IPS DF 19.7 (cell line): Measurements from ENCODE around the gene D2HGDH.

Source experiments
- DNase-seq: peaks from one replicate; pipeline ENCODE4 v3.0.0-alpha.2; 2013; ENCODE audit warnings: low read depth, low spot score

D2HGDH gene

DNA sequence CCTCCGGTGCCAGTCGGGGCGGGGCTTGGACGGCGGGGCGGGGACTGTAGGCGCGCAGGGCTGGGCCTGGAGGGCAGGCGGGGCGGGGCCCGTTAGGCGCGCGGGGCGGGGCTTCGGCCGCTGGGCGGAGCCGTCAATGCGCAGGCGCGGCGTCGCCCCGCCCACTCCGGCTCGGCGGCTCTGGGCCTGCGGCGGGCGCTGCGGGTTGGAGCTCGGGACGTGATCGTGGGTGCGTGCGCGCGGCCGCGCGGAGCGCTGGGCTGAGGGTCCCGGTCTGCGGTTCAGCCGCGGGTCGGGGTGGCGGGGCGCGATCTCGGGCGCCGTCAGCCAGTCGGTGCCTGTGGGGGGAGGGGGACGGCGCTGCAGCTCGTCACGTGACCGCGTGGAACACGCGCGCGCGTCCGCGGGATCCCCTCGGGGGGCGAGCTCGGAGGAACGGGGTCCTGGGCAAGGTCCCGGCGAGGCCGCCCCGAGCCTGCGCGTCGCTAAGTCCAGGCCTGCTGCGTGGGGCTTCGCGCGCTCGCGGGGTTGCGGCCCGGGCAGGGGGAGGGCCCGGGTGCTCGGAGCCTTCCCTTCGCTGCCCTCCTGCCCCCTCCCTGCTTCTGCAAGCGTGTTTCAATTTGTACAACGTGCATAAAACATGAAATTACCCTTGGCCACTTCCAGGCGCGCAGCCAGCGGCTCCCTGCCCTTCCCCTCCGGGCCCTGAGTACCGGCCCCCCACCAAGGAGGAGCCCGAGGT is at the start of gene D2HGDH:
Gene D2HGDH (plus strand): TSS at position 164 of the 742 bp plus-strand sequence. CDS start 595 bp downstream, outside the sequence.
- no peak for DNase-seq

DNA sequence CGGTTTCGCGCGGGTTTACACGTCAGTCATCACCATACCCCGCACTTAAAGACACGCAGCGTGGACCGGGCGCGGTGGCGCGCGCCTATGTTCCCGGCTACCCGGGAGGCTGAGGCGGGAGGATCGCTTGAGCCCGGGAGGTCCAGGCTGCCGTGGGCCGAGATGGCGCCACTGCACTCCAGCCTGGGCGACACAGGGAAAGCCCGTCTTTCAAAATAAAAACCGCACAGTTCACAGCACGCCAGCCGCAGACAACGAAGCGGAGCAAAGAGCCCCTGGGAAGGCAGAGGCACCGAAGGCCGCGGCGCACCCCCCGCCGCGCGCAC is 48.1 kb upstream of the D2HGDH start:
- no peak for DNase-seq

DNA sequence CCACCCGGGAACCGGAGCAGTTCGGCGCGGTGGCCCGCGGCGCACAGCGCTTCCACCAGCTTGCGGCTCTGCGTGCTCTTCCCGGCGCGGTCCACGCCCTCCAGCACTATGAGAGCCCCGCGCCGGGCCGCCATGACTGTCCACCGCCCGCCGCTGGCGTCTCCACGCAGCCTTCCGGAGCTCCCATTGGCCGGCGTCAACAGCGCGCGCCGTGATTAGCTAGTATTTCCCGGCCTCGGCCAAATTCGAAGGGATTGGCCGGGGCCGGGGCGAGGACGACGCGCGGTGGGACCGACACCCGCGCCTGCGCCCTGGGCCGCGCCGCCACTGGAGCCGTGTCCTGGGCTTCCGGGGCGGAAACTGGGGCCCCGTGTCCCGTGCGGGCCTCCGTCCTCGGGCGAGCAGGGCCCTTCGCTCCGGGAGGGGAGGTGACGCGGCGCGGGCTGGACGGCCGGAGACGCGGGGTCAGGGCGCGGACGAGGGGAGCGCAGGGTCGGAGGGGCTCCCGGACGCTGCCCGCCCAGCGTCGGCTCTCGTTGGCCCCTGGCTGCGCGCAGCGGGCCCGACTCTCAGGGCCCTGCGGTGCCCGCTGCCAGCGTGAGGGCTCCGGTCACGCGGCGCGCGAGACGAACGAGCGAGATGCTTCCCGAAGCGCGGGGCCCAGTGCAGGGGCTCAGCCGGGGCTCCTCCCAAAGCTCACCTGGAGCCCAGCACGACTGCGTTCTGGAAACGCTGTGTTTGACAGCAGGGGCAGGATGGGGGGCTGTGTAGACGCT is 47.6 kb upstream of the D2HGDH start, which contains the start of gene DTYMK:
Gene DTYMK (minus strand): TSS at position 166 of the 776 bp plus-strand sequence. CDS start 32 bp downstream, at position 134.
- peak; percentile 63 for DNase-seq

DNA sequence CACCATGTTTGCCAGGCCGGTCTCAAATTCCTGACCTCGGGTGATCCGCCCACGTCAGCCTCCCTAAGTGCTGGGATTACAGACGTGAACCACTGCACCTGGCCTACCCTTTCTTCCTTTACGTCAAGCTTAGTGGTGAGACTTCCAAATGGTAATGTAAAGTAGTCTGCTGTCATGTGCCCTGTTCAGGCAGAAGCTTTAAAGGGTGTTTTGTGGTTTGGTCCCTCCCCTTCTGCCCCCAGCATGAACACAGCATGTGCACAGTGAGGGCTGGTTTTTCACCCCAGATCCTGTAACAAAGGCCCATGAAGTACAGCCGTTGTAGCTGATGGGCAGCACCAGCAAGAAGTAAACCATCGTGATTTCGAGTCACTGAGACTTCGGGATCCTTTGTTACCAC is 45.1 kb upstream of the D2HGDH start:
- DNase-seq: no peak

DNA sequence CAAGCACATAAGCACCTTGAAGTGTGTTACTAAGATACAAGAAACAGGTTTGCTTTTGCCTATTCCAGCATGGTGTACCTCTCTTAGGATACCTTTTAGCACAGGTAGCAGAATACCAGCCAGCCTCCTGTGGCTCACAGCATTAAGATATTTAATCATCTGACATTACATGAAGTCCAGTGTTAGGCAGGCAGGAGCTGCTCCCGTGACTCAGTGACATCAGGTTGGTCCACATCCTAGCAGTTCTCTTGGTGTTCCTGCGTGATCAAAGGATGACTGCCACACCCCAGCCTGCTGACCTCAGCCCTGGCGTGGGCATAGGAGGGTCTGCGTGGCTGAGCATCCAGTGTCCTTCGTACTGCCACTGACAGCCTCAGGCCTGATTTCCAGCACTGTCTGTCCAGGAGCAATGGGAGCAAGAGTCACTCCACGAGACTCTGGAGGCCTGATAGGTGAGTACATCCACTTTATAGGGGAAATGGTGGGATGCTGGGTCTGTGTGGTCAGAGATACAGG is 44.2 kb upstream of the D2HGDH start:
- DNase-seq: no peak

DNA sequence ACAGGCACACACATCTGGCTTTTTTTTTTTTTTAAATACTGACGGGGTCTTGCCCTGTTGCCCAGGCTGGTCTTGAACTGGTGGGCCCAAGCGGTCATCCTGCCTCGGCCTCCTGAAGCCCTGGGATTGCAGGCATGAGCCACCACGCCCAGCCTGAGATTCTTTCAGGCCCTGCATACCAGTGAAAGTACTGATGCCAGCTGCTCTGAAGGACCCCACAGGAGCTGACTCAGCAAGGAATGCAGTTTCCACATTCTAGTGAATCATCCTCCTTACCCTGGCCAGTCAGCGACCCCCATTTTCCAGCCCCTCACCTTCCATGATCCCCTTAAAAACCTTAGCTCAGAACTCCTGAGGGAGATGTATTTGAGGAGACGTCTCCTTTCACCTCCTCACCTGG is 42.0 kb upstream of the D2HGDH start:
- DNase-seq: no peak

DNA sequence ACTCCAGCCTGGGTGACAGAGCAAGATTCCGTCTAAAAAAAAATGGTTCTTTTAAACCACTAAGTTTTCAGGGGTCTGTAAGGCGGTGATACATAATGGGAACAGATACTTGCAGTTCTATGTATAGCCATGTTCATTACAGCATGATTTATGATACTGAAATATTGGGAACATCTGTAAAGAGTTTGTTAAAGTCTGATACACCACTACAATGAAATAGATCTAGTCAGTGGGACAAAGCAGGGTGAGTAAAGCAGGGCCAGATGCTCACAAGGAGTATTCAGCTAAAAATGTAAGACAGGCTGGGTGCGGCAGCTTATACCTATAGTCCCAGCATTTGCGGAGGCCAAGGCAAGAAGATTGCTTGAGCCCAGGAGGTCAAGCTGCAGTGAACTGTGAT is 38.8 kb upstream of the D2HGDH start:
- no peak for DNase-seq

DNA sequence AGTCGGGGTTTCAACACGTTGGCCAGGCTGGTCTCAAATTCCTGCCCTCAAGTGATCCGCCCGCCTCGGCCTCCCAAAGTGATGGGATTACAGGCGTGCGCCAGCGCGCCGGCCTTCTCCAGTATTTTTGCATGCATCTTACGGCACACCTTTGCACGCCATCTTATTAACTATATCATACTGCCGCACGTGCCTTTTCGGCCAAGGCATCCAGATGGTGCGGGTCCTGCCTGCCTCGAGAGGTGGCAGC is 33.4 kb upstream of the D2HGDH start:
- peak; percentile 64 for DNase-seq

DNA sequence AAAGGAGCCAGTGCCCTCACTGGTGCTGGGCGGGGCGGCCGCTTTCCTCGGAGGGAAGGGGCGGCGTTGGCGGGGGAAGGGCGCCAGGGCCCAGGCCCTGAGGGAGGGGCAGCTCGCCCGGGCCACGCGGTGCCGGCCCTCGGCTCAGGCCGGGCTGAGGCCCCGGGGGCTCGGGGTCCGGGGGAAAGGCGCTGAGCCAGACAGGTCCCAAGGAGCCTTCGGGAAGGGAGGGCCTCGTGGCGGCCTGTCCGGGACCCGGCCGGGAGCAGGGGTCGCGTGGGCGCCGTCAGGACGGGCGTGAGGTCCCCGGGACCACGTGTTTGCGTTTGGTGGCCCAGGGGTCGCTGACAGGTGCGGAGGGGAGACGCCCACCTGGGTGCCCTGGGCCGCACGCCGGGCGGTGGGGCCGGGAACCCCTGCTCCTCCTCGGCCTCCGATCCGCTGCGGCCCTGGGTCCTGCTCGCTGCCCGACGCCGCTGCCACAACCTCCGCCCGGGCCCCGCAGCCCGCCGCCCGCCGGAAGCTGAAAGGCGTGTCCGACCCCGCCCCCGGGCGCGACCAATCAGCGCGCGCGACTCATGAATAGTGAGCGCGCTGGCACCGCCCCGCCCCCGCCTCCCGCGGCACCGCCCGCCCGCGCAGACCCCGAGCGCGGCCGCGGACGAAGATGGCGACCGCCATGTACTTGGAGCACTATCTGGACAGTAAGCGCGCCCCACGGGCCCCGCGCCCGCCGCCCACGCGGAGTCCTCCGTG is 32.9 kb upstream of the D2HGDH start, which contains the start of gene ING5:
Gene ING5 (plus strand): TSS at position 641 of the 756 bp plus-strand sequence. CDS start 27 bp downstream, at position 668.
- no peak for DNase-seq

DNA sequence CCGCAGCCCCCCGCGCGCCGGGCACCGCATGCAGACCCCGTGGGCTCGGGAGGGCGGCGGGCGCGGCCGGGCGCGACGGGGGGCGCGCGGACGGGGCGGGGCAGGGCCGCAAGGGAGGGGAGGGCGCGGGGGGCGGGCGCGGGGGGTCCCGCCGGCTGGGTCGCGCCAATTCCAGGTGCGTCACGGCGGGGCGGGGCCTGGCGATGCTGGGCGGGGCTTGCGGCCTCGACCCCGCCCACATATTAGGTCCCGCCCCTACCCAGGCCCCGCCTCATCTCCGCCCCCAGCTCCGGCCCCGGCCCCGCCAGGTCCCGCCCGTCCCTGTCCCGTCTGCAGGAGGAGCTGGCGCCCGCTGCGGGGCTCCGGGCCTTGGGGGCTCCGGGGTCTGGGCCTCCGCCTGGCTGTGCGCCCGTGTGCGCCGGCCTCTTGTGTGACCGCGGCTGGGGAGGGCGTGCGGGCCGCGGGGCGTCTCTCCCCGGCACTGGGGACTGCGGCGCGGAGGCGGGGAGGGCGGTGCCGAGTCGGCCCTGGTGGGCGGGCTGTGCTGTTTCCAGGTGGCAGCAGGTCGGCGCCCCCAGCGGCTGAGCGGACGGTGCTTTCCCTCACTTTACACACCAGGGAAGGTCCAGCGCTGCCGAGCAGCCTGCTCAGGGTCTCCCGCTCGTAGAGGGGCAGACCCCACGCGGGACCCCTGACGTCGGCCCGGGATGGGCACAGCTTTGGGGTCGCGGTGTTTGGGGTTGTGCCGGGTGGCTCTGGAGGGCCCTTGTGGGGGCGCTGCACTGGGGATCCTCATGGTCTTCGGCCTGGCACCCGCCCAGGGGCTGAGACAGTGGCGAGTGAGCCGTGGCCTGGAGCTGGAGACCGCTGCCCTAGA is 32.0 kb upstream of the D2HGDH start:
- DNase-seq: peak; percentile 45

DNA sequence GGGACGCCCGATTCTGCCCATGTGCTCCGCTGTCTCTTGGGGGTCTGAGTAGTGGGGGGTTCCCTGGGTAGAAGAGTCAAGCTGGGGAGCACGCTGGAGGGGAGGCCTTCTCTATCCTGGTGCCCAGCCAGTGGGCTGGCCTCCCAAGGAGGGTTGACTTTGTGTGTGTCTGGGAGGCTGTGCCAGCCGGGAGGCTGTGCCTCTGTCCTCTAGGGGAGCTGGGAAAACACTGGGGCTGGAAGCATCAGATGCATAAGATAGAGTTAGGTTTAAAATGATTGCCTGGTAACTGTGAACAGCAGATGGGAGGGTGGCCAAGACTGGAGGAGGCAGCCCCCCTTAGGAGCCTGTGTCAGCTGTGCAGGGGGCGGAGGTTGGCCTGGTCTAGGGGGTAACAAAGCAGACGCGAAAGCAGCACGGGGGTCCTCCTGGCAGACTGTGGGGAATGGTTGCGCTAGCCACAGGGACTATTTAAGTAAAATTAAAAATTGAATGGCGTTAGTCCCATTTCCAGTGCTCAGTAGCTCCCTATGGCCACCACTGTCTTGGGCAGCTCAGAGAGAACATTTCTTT is 31.3 kb upstream of the D2HGDH start:
- DNase-seq: no peak

DNA sequence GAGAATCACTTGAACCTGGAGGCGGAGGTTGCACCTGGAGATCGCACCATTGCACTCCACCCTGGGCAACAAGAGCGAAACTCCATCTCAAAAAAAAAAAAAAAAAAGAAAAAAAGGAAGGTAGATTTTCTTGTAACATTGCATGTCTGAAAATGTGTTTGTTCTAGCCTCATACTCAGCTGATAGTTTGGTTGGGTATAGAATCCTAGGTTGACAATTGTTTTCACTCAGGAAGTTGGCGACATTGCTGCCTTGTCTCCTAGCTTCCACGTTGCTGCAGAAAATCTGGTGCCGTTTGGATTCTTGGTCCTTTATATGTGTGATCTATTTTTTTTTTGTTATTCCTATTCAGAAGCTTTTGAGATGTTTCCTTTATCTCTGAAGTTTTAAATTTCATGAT is 27.9 kb upstream of the D2HGDH start:
- no peak for DNase-seq

DNA sequence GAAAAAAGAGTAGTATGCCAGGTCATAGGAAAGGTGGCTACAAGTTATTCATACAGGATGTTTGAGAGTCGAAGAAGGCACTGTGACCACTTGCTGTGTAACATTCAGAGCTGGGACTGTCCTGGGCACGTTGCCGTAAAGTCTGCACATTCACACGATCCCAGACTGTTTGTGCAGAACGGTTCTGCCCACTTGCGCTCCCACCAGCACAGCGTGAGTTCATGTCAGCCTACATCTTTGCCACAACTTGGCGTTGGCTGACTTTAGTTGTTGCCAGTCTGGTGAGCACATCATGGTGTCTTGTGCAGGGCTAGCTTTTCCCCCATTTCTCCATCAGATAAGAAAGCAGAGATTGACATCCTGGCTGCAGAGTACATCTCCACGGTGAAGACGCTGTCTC is 25.6 kb upstream of the D2HGDH start:
- DNase-seq: no peak

DNA sequence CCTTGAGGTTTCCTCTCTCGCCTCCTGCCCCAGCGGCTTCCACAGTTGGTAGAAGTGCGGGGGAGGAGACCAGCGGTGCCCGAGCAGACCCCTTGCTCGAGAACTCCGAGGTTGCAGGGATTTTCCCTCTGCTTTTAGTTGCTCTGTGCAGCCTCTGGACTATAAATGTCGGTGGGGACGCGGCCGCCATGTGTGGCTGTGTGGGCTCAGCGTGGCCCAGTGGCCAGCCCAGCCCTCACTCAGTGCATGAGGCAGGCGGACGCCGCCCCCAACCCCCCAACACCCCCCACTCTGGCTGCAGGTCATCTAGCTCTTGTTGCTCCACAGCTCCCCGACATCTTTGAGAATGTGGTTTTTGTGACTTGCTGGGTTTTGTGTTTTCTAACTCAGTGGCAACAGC is 15.3 kb upstream of the D2HGDH start:
- DNase-seq: no peak

DNA sequence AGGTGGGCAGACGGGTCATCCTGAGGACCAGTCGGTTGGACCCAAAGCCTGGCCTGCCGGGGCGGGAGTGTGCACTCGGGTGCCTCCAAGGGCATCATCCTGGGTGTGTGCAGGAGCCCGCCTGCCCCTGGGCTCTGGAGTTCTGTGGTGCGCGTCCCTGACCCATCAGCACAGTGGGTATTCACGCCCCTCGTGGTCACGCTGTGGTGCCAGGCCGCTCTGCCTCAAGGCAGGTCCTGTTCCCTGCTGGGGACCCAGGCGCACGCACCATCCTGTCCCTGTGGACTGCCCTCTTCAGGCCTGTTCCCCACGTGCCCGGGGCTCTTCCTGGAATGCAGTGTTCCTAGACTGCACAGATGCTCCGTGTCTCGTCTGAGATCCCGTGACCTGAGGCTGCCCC is 14.3 kb upstream of the D2HGDH start:
- no peak for DNase-seq

DNA sequence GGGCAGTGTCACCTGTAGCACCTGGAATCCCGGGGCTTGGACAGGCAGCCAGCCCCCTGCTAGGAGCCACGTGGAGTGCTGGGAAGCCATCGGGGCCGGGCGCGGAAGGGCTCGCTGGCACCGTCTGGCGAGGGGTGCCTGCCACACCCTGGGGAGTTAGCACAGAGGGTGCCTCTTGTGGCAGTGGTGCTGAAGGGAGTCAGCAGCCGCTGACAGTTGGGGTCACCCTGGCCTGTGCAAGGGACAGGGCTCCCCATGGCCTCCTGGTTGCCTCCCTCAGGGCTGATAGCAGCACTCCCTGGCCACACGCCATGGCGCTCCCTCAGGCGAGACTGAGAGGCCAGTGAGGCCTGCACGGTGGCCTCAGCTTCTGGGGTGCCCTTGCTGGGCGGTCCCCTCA is 13.9 kb upstream of the D2HGDH start:
- no peak for DNase-seq

DNA sequence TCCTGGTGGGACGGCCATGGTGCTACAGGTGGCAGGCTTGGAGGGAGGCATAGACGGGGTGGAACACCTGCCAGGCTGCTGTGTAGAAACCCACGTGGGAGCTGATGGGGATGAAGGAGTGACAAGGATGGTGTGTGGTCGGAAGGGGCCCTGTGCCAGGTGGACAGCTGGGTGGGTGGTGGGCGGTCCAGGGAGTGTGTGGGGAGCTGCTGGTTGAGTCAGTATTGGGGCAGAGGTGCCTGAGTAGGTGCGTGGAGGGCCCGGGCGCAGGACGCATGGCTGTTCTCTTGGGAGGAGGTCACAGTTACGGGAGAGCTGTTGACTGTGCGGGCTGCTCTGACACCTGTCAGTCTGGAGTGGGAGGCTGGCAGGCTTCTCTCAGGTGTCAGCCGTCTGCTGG is 12.6 kb upstream of the D2HGDH start:
- no peak for DNase-seq

DNA sequence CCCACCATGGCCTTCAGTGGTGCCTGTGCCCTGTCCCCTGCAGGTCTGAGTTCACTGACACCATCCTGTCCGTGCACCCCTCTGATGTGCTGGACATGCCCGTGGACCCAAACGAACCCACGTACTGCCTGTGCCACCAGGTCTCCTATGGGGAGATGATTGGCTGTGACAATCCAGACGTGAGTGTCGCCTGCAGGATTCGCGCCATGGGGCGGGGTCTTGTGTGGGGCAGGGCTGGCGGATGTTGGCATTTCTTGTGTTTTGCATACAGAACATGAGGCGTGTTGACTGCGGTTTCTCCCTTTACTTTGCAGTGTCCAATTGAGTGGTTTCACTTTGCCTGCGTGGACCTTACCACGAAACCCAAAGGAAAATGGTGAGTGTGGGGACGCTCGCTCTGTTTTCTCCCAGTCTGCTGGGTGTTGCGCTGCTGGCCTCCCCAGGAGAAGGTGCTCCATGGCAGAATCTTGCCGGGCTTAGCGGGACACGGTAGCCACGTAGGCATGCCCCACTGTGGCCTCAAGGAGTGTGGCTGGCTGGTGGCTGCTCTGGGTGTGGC is 11.5 kb upstream of the D2HGDH start:
- DNase-seq: no peak

DNA sequence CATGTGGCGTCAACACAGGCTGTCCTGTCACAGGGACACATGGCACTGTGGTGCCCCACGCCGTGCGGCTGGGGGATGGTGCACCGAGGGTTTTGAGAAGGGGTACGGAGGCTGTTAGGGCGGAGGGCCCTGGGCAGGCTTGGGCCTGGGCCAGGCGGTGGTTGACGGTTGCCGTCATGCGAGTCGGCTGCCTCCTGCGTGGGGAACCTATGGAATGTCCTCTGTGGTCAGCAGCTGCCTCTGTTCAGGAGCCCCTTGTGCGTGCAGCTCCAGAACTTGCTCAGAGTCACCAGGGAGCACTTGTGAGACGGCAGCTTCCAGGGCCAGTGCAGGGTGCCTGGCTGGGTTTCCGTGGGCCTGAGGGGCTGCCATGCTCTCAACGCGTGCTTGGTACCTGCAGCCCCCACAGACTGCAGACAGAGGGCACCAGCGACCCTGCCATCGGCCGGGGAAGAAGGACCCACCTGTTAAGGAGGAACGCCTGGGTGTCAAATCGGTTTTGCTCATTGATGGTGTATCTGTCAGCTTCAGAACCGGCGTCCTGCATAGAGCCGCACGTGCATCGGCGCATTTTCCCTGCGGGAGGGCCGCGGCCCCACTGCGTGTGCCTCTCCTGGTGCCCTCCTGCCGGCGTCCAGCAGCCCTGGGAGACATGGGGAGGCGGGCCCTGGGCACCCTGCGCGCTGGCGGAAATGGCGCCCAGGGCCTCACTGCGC is 10.0 kb upstream of the D2HGDH start:
- no peak for DNase-seq
